Tibial nerve (tissue), 3 donors: Measurements from ENCODE around the gene WIPF3.

Experiments
- EP300 ChIP-seq, 2 donors: sonication (generic); formaldehyde crosslinking; IDR thresholded peaks; one replicate each; pipeline ENCODE4 v1.6.1; 2017; ENCODE audit warnings: antibody characterized with exemption in 2 of 2, mild to moderate bottlenecking in 1 of 2
- POLR2A ChIP-seq, 2 donors: fragments of 450-650 bp; IDR thresholded peaks; one replicate each; pipeline ENCODE4 v1.6.1; 2017; ENCODE audit warnings: antibody characterized with exemption in 2 of 2, mild to moderate bottlenecking in 2 of 2, moderate library complexity in 2 of 2

DNA sequence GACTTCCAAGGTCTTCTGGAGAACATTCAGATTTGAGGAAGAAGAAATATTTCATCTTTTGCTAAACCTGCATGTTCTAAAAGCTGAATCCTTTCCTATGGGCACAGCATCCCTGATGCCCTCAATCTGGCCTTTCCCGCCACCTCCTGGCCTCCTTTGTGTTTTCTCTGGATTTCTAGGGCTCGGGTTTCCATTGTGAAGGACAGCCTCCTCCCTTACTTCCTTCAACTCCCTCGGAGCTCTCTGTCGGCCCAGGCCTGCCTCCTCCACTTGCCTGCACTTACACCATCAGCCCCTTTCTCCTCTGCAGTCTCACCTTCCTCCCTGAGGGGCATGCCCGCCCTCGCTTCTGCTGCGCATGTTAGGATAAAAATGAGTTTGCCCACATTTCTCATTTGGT, 75.4 kb downstream of the WIPF3 start:
- TF ChIP-seq POLR2A (IDR thresholded peaks at IDR 0.05) = no peak
- no peak for TF ChIP-seq EP300 (IDR thresholded peaks at IDR 0.05)
